HG02588 (cell line): Measurements from ENCODE around the gene MDM1.

ENCODE experiments used
- ATAC-seq: cut with Tn5 transposase; IDR thresholded peaks from one replicate; pipeline ENCODE4 v1.9.1; 2021; ENCODE audit warnings: mild to moderate bottlenecking, moderate library complexity; ENCODE audit not compliant: unreplicated experiment

MDM1 gene

GRCh38 chr12:68280240-68280639 lies 51.9 kb downstream of the MDM1 start:
- ATAC-seq, result no peak

GRCh38 chr12:68279227-68280054 lies 52.7 kb downstream of the MDM1 start:
- no peak for ATAC-seq

GRCh38 chr12:68276402-68276930 lies 55.7 kb downstream of the MDM1 start:
- ATAC-seq, result no peak

- no peak for ATAC-seq
Observed at GRCh38 chr12:68272732-68273131, 59.4 kb downstream of the MDM1 start.

GRCh38 chr12:68271346-68271745 lies 60.8 kb downstream of the MDM1 start:
- no peak for ATAC-seq

GRCh38 chr12:68270358-68270757 lies 61.8 kb downstream of the MDM1 start:
- no peak for ATAC-seq

- no peak for ATAC-seq
Observed at GRCh38 chr12:68269779-68270178, 62.4 kb downstream of the MDM1 start.

- ATAC-seq, result no peak
Observed at GRCh38 chr12:68268967-68269366, 63.2 kb downstream of the MDM1 start.

DNA sequence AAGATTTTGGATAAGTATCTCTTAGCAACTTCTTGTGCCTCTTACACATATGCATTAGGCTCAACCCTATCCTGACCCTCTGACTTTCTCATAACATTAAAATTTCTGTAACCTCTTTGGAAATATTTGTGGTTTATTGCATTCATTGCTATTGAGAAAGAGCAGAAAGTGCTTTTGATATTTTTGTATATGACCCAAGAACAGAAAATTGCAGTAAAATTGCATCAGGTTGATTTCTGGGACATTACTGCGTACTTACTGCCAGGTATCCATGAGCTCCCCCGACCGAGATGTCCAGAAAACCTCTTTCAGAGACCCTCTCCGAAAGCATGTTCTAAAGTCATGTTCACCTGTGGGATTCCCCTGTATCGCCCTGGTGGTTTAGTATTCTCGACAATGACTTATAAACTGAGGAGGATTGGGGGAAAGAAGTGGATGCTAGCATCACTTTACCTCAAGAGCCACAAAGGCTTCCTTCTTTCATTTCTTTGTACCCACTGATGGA lies 64.2 kb downstream of the MDM1 start:
- ATAC-seq, result no peak

GRCh38 chr12:68264857-68265256 lies 67.3 kb downstream of the MDM1 start:
- ATAC-seq, result no peak

DNA sequence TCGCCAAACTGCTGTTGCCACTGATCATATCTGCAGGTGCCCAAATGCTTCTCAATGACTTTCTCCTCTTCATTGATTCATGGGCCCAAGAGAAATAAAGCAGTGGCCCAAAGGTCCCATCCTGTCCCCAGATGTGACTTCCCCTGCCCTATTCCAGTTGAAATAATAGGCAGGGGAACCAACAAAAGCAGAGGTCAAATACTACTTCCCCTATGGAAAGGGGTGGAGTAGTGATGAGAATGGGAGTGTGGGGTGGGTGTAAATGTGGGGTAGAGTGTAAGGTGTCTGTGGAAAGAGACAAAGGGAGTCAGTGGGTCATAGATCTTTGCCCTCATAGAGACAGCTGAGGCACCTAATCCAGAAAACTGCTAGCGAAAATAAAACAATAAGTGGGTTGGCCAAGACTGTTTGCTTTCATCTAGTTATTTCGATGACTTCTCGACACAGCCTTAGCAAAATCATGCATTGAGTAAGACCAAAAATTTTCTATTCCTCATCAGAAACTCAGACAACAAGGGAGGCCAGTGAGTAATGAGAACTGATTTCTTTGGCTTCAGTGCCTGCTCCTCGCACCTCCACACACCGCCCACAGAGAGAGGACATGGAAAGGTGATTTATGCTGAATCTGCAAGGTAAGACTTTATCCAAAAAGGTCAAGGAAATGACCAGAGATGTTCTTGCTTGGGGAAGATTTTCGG lies 67.9 kb downstream of the MDM1 start:
- ATAC-seq, result no peak

GRCh38 chr12:68263366-68263765 lies 68.8 kb downstream of the MDM1 start:
- ATAC-seq, result no peak

- no peak for ATAC-seq
Observed at GRCh38 chr12:68261896-68262295, 70.3 kb downstream of the MDM1 start.

GRCh38 chr12:68260153-68260552 lies 72.0 kb downstream of the MDM1 start:
- no peak for ATAC-seq

GRCh38 chr12:68259318-68259940 lies 72.7 kb downstream of the MDM1 start:
- no peak for ATAC-seq

GRCh38 chr12:68253504-68253903 lies 78.7 kb downstream of the MDM1 start, which contains the start of gene IL22:
TSS of gene IL22 (minus strand) at chr12:68253604. CDS start at chr12:68253448, 156 bp downstream.
- ATAC-seq, result no peak

DNA sequence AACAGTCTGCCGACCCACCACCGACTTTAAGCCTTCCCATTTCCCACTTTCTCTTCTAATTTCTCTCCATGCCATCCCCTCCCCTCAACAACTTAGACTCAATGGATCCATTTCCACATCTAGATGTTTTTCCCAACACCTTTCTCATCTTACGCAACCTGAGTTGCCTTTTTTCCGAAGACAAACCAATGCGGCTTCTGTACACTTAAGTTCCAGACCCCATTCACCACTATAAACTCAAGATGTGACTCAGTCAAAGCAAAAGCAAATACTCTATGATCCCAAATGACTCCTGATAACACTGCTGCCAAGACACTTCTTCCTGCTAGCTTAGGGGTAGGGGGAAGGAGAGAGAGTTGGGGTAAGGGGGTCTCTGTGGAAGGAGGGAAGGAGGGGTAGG lies 80.1 kb downstream of the MDM1 start:
- ATAC-seq, result no peak

DNA sequence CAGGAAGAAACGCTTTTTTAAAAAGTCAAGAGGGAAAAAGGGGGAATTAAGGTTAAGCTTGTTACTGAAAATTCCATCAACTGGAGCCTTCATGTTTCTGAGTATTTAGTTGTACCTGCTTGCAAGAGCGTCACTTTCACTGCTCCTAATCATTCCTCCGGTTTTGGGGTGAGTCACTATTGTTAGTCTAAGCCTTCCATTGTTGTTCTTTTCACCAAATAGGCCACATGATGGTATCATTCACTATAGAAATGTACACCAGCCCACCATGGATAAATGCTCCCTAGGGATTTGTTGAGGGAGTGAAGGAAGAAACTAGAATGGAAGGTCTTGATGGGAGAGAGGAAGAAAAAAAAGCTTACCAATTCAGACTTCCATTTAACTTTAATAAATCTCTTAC lies 81.7 kb downstream of the MDM1 start:
- no peak for ATAC-seq

DNA sequence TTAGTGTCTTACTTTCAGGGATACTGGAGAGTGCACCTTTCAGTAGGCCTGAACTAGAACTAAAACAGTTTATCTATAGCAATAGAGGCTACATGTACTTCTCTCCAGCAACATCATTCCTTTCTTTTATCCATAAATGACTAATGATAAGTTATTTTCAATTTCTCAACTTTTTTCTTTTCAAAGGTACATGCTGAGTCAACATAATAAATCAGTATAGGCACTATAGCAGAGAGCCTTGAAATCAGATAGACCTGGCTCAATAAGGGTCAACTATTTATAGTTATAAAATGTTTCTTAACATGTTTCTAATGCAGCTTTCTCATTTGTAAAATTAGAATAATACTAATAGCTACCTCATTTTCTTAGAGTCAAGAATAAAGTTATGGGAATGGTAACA lies 84.4 kb downstream of the MDM1 start:
- ATAC-seq, result no peak

DNA sequence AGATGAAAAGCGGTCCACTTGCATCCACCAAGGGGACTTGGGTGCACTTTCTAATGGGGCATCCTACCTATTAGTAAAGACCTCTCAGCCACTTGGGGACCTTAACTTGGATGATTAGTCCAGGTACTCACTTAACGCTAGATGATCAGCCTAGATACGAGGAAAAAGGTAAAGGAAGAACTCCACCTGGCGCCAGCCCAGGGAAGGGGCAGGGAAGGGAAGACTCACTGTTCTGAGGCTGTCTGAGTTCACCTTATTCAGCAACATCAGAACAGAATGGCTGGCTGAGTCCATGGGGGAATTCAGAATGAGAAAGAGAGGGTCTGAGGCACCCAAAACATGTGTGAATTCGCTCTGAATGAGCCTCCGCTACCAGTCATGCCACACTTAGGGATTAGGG lies 85.8 kb downstream of the MDM1 start:
- no peak for ATAC-seq
